Measurements from ENCODE around the gene TCOF1.

Gene TCOF1

GRCh38 chr5:150319484-150319790, 38.1 kb upstream of the TCOF1 start:
- H3K36me3 ChIP-seq (ENCODE audit: insufficient read depth, low read length), result no peaks in the 10 kb centered on the region
- no peaks in the 10 kb centered on the region for H3F3A ChIP-seq (ENCODE audit: insufficient read depth, low read length)
- no peak overlapping the region for H2AFZ ChIP-seq (ENCODE audit: low read length)
- no peak overlapping the region for H3K9ac ChIP-seq (ENCODE audit: low read length)
- H3K4me2 ChIP-seq (ENCODE audit: low read length), result no peak overlapping the region
- no peaks in the 10 kb centered on the region for H3K9me3 ChIP-seq (ENCODE audit: low read length)
- no peaks in the 10 kb centered on the region for H3K9me2 ChIP-seq (ENCODE audit: low read depth, low read length)
- H3K27ac ChIP-seq (ENCODE audit: low read depth, low read length, poor library complexity, severe bottlenecking), result no peak overlapping the region
- no peaks in the 10 kb centered on the region for H3K4me1 ChIP-seq (ENCODE audit: insufficient read depth, low read length, severe bottlenecking)
- no peaks in the 10 kb centered on the region for H3K79me2 ChIP-seq (ENCODE audit: insufficient read depth, low read length)
- TF ChIP-seq EZH2 (IDR thresholded peaks at IDR 0.05; ENCODE audit: borderline replicate concordance, low read length), result no peak
- no peak for TF ChIP-seq CTCF (IDR thresholded peaks at IDR 0.05; ENCODE audit: low read length)
- no peaks in the 10 kb centered on the region for H4K20me1 ChIP-seq (ENCODE audit: insufficient read depth, low read length)
- 0 out of 2 replicates have a peak, but pooled peaks cover 5% of the 10 kb centered on the region for H3K27me3 ChIP-seq (ENCODE audit: insufficient read depth, low read length)
- no peak overlapping the region for H3K4me3 ChIP-seq (ENCODE audit: low read depth, low read length, poor library complexity, severe bottlenecking)

GRCh38 chr5:150320044-150320613, 37.4 kb upstream of the TCOF1 start:
- no peaks in the 10 kb centered on the region for H3K9me2 ChIP-seq (ENCODE audit: low read depth, low read length)
- H3F3A ChIP-seq (ENCODE audit: insufficient read depth, low read length), result no peaks in the 10 kb centered on the region
- H3K4me2 ChIP-seq (ENCODE audit: low read length), result no peak overlapping the region
- H2AFZ ChIP-seq (ENCODE audit: low read length), result no peak overlapping the region
- H3K79me2 ChIP-seq (ENCODE audit: insufficient read depth, low read length), result no peaks in the 10 kb centered on the region
- no peaks in the 10 kb centered on the region for H3K4me1 ChIP-seq (ENCODE audit: insufficient read depth, low read length, severe bottlenecking)
- no peak overlapping the region for H3K4me3 ChIP-seq (ENCODE audit: low read depth, low read length, poor library complexity, severe bottlenecking)
- H4K20me1 ChIP-seq (ENCODE audit: insufficient read depth, low read length), result no peaks in the 10 kb centered on the region
- TF ChIP-seq EZH2 (IDR thresholded peaks at IDR 0.05; ENCODE audit: borderline replicate concordance, low read length), result no peak
- TF ChIP-seq CTCF (IDR thresholded peaks at IDR 0.05; ENCODE audit: low read length), result no peak
- no peak overlapping the region for H3K27ac ChIP-seq (ENCODE audit: low read depth, low read length, poor library complexity, severe bottlenecking)
- H3K27me3 ChIP-seq (ENCODE audit: insufficient read depth, low read length), result 0 out of 2 replicates have a peak, but pooled peaks cover 5% of the 10 kb centered on the region
- no peaks in the 10 kb centered on the region for H3K9me3 ChIP-seq (ENCODE audit: low read length)
- H3K9ac ChIP-seq (ENCODE audit: low read length), result no peak overlapping the region
- no peaks in the 10 kb centered on the region for H3K36me3 ChIP-seq (ENCODE audit: insufficient read depth, low read length)

DNA sequence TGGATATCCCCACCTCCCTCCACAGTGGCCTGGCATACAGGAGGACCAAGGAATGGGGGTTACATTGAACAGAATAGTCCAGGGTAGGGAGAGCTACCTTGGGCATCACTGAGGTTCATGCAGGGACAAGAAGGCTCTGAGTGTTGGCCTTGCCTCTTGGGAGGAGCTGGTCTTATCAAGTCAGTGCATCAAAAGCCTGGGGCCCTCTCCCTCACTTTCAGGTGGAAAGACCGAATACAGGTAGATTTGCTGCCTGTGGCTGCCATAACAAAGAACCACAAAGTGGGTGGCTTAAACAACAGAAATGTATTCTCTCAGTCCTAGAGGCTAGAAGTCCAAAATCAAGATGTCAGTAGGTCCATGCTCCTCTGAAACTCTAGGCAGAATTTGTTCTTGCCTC, 36.3 kb upstream of the TCOF1 start:
- H3K4me3 ChIP-seq (ENCODE audit: low read depth, low read length, poor library complexity, severe bottlenecking), result no peak overlapping the region
- H3K4me1 ChIP-seq (ENCODE audit: insufficient read depth, low read length, severe bottlenecking), result no peaks in the 10 kb centered on the region
- H3K27ac ChIP-seq (ENCODE audit: low read depth, low read length, poor library complexity, severe bottlenecking), result no peak overlapping the region
- H3K4me2 ChIP-seq (ENCODE audit: low read length), result no peak overlapping the region
- no peak for TF ChIP-seq EZH2 (IDR thresholded peaks at IDR 0.05; ENCODE audit: borderline replicate concordance, low read length)
- TF ChIP-seq CTCF (IDR thresholded peaks at IDR 0.05; ENCODE audit: low read length), result no peak
- no peak overlapping the region for H2AFZ ChIP-seq (ENCODE audit: low read length)
- H3F3A ChIP-seq (ENCODE audit: insufficient read depth, low read length), result no peaks in the 10 kb centered on the region
- no peaks in the 10 kb centered on the region for H3K36me3 ChIP-seq (ENCODE audit: insufficient read depth, low read length)
- H3K9me2 ChIP-seq (ENCODE audit: low read depth, low read length), result no peaks in the 10 kb centered on the region
- no peaks in the 10 kb centered on the region for H3K79me2 ChIP-seq (ENCODE audit: insufficient read depth, low read length)
- 0 out of 2 replicates have a peak, but pooled peaks cover 5% of the 10 kb centered on the region for H3K27me3 ChIP-seq (ENCODE audit: insufficient read depth, low read length)
- H4K20me1 ChIP-seq (ENCODE audit: insufficient read depth, low read length), result no peaks in the 10 kb centered on the region
- no peak overlapping the region for H3K9ac ChIP-seq (ENCODE audit: low read length)
- no peaks in the 10 kb centered on the region for H3K9me3 ChIP-seq (ENCODE audit: low read length)

Measured in OCI-LY1 (cell line).